ENCODE data around the gene UBA3.

GRCh38 chr3:69008980-69009379 lies 71.2 kb downstream of the UBA3 start:
- TF ChIP-seq, protein P1, sequence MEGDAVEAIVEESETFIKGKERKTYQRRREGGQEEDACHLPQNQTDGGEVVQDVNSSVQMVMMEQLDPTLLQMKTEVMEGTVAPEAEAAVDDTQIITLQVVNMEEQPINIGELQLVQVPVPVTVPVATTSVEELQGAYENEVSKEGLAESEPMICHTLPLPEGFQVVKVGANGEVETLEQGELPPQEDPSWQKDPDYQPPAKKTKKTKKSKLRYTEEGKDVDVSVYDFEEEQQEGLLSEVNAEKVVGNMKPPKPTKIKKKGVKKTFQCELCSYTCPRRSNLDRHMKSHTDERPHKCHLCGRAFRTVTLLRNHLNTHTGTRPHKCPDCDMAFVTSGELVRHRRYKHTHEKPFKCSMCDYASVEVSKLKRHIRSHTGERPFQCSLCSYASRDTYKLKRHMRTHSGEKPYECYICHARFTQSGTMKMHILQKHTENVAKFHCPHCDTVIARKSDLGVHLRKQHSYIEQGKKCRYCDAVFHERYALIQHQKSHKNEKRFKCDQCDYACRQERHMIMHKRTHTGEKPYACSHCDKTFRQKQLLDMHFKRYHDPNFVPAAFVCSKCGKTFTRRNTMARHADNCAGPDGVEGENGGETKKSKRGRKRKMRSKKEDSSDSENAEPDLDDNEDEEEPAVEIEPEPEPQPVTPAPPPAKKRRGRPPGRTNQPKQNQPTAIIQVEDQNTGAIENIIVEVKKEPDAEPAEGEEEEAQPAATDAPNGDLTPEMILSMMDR (IDR thresholded peaks at IDR 0.05): no peak
- TF ChIP-seq EZH2phosphoT487 (IDR thresholded peaks at IDR 0.05) (no peak), EZH2 (IDR thresholded peaks at IDR 0.05) (no peak)

Data from neural progenitor cell (in vitro differentiated cells).